Transverse colon (tissue), 4 donors: ENCODE measurements around the gene CREBBP. TPM values are rescaled to one million over a fixed set of nuclear protein-coding genes. Genes with fewer than 3 reads are reported as not detected.

Experiments
- DNase-seq: peaks from one replicate; pipeline ENCODE4 v3.0.0-alpha.2; 2019
- H3K27ac ChIP-seq, 4 donors: fragments of 200-600 bp; sonication (generic); 2 replicates each; pipeline ENCODE4 v1.5.1; 2016 to 2018; ENCODE audit warnings: inconsistent platforms in 4 of 4
- H3K27me3 ChIP-seq: fragments of 200-600 bp; sonication (generic); 2 replicates; pipeline ENCODE4 v1.5.1; 2017; ENCODE audit warnings: inconsistent platforms
- H3K36me3 ChIP-seq, 4 donors: fragments of 200-600 bp; sonication (generic); 2 replicates each; pipeline ENCODE4 v1.5.1; 2017 to 2019; ENCODE audit warnings: inconsistent platforms in 4 of 4
- H3K4me1 ChIP-seq, 4 donors: fragments of 200-600 bp; sonication (generic); 2 replicates each; pipeline ENCODE4 v1.5.1; 2017 to 2020; ENCODE audit warnings: inconsistent platforms in 4 of 4
- H3K4me3 ChIP-seq, 4 donors: fragments of 200-600 bp; sonication (generic); 1 replicate in 1 of 4; 2 replicates in 3 of 4; pipeline versions ENCODE4 v1.5.1 to v1.6.1; 2017 to 2019; ENCODE audit warnings: inconsistent platforms in 4 of 4
- H3K9me3 ChIP-seq, 2 donors: fragments of 200-600 bp; sonication (generic); 2 replicates each; pipeline ENCODE4 v1.5.1; 2017 to 2019; ENCODE audit warnings: inconsistent platforms in 2 of 2
- EP300 ChIP-seq: sonication (generic); formaldehyde crosslinking; IDR thresholded peaks from one replicate; pipeline ENCODE4 v1.6.1; 2017; ENCODE audit warnings: antibody characterized with exemption, low read depth
- POLR2A ChIP-seq: fragments of 450-650 bp; IDR thresholded peaks from one replicate; pipeline ENCODE4 v1.6.1; 2016; ENCODE audit warnings: antibody characterized with exemption, mild to moderate bottlenecking, moderate library complexity
- POLR2AphosphoS5 ChIP-seq, 3 donors: sonication (generic); formaldehyde crosslinking; IDR thresholded peaks; one replicate each; pipeline ENCODE4 v1.6.1; 2016; ENCODE audit warnings: antibody characterized with exemption in 3 of 3
- WGBS, 2 donors: methylation state at CpG; one replicate each; pipeline ENCODE4 v1.1.5; 2018; ENCODE audit warnings: low coverage in 1 of 2; 5-methylcytosine and 5-hydroxymethylcytosine counted together
- in situ Hi-C, 4 donors: fragments of 200-750 bp; cut with MboI; loops; one replicate each; pipeline versions ENCODE4 v1.15.0 to v1.15.1; 2017; ENCODE audit warnings: low sequenced_read_pairs in 3 of 4, low pct_ligation_motif_present in 1 of 4, low pct_unique_long_range_greater_than_20kb in 1 of 4
- intact Hi-C: fragments of 100-400 bp; cut with DNase I; formaldehyde crosslinking; loops from one replicate; pipeline ENCODE4 v1.15.1; 2023; ENCODE audit warnings: low total_unique reads
- total RNA-seq, 4 donors: library from RNA; depleted of rRNA; stranded (reverse); fragments of >200 nt; gene quantifications; one replicate each; pipeline ENCODE4 v1.1.0, GENCODE V29; 2016
- TF ChIP-seq, protein P1 (sequence below), 5 experiments: fragments of 200-600 bp in 3 of 5; fragments of 450-650 bp in 2 of 5; sonication (generic) in 3 of 5; IDR thresholded peaks; 1 replicate in 2 of 5; 2 replicates in 3 of 5; pipeline ENCODE4 v1.5.1; 2016 to 2017; ENCODE audit warnings: antibody characterized with exemption in 5 of 5, inconsistent platforms in 3 of 5, mild to moderate bottlenecking in 2 of 5, moderate library complexity in 1 of 5

Gene CREBBP
- total RNA-seq, 4 donors from 2014 or later: 52.4 to 235 (median 98.7) TPM

- in situ Hi-C loops: no loop called here
- 79 to 84% methylated on average over 5 to 17 of the region's 18 CpGs for WGBS, 2 donors
- H3K4me1 ChIP-seq: no peaks in the 10 kb centered on the region
- intact Hi-C loops: no loop called here
- no peak overlapping the region for H3K4me3 ChIP-seq
- H3K27me3 ChIP-seq: no peaks in the 10 kb centered on the region
- H3K36me3 ChIP-seq: no peaks in the 10 kb centered on the region
- TF ChIP-seq, protein P1, sequence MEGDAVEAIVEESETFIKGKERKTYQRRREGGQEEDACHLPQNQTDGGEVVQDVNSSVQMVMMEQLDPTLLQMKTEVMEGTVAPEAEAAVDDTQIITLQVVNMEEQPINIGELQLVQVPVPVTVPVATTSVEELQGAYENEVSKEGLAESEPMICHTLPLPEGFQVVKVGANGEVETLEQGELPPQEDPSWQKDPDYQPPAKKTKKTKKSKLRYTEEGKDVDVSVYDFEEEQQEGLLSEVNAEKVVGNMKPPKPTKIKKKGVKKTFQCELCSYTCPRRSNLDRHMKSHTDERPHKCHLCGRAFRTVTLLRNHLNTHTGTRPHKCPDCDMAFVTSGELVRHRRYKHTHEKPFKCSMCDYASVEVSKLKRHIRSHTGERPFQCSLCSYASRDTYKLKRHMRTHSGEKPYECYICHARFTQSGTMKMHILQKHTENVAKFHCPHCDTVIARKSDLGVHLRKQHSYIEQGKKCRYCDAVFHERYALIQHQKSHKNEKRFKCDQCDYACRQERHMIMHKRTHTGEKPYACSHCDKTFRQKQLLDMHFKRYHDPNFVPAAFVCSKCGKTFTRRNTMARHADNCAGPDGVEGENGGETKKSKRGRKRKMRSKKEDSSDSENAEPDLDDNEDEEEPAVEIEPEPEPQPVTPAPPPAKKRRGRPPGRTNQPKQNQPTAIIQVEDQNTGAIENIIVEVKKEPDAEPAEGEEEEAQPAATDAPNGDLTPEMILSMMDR (IDR thresholded peaks at IDR 0.05): no peak
- TF ChIP-seq EP300: no peak
- TF ChIP-seq POLR2A: no peak
- TF ChIP-seq POLR2AphosphoS5 (IDR thresholded peaks at IDR 0.05): no peak
- no peaks in the 10 kb centered on the region for H3K9me3 ChIP-seq
- no peak overlapping the region for H3K27ac ChIP-seq
- no peak for DNase-seq
These were observed 29.5 kb upstream of the CREBBP start for GRCh38 chr16:3909791-3910583.

DNA sequence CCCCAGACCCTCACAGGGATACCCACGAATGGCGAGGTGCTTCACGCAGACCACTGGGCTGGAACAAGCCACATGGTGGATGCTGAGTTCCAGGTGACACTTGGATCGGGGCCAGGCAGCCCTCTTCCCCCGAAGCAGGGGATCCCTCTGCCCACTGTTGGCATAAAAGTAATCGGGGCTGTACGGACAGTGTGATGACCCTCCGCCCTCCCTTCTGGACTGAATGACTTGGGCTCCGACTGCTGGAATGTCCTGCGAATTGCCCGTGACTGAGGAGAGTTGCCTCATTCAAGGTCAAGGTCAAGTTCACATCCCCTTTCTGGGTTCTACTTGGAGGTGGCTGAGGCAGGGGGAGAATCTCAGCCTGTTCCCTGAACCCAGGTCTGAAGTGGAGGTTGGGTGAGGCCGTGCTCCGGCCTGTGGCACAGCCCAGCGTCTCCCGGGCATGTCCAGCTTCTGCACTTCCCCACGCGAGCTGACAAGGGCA is 28.5 kb upstream of the CREBBP start:
- H3K9me3 ChIP-seq: no peaks in the 10 kb centered on the region
- DNase-seq: no peak
- TF ChIP-seq POLR2AphosphoS5 (IDR thresholded peaks at IDR 0.05) (no peak), POLR2A (no peak), EP300 (no peak)
- TF ChIP-seq, protein P1 (IDR thresholded peaks at IDR 0.05): no peak
- 81 to 89% methylated on average over 3 to 17 of the region's 17 CpGs for WGBS, 2 donors
- H3K36me3 ChIP-seq: no peaks in the 10 kb centered on the region
- intact Hi-C loops (no loop called here), in situ Hi-C loops (no loop called here)
- H3K27me3 ChIP-seq: no peaks in the 10 kb centered on the region
- H3K27ac ChIP-seq: no peak overlapping the region
- H3K4me3 ChIP-seq: no peak overlapping the region
- H3K4me1 ChIP-seq: no peaks in the 10 kb centered on the region

DNA sequence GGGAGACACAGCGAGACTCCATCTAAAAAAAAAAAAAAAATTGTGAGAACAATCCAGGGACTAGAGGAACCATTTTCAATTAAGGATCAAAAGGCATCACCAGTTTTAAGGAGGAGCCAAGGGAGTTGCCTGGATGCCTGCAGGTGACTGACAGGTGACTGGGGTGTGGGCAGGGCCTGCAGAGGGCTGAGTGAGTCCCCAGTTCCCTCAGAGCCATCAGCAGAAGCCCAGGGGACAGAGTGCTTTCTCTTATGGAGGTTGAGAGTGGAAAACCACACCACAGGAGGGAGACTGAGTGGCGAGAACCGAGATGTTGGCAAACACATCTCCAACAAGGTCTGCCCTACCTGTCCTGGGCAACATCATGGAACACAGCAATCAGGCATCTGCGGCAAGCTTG is 27.1 kb upstream of the CREBBP start:
- intact Hi-C loops (no loop called here), in situ Hi-C loops (no loop called here)
- no peaks in the 10 kb centered on the region for H3K27me3 ChIP-seq
- H3K36me3 ChIP-seq: no peaks in the 10 kb centered on the region
- no peak for DNase-seq
- H3K9me3 ChIP-seq: no peaks in the 10 kb centered on the region
- no peaks in the 10 kb centered on the region for H3K4me1 ChIP-seq
- H3K27ac ChIP-seq: no peak overlapping the region
- no peak overlapping the region for H3K4me3 ChIP-seq
- no peak for TF ChIP-seq POLR2A
- no peak for TF ChIP-seq POLR2AphosphoS5 (IDR thresholded peaks at IDR 0.05)
- TF ChIP-seq EP300: no peak
- TF ChIP-seq, protein P1 (IDR thresholded peaks at IDR 0.05): no peak
- 72% methylated on average over 4 of the region's 4 CpGs; no CpG with 5 or more reads in 1 of the 2 donors for WGBS, 2 donors

DNA sequence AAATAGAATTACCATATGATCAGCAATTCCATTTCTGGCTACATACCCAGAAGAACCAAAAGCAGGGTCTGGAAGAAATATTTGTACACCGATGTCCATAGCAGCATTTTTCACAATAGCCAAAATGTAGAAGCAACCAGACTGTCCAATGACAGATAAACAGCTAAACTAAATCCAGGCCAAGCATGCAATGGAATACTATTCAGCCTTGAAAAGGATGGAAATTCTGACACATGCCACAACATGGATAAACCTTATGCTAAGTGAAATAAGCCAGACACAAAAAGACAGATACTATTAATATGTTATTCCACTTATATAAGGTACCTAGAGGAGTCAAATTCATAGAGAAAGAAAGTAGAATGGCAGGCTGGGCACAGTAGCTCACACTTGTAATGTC is 25.9 kb upstream of the CREBBP start:
- H3K4me3 ChIP-seq: no peak overlapping the region
- H3K36me3 ChIP-seq: no peaks in the 10 kb centered on the region
- in situ Hi-C loops: no loop called here
- no peaks in the 10 kb centered on the region for H3K4me1 ChIP-seq
- no peak overlapping the region for H3K27ac ChIP-seq
- WGBS, 2 donors: 75 to 92% methylated on average over 1 of the region's 1 CpG
- no peak for DNase-seq
- no peaks in the 10 kb centered on the region for H3K27me3 ChIP-seq
- intact Hi-C loops: no loop called here
- TF ChIP-seq POLR2AphosphoS5 (IDR thresholded peaks at IDR 0.05) (no peak), POLR2A (no peak), EP300 (no peak)
- TF ChIP-seq, protein P1 (IDR thresholded peaks at IDR 0.05): no peak
- H3K9me3 ChIP-seq: no peaks in the 10 kb centered on the region
